ENCODE data around the gene ERN1. TPM values are rescaled to one million over a fixed set of nuclear protein-coding genes. Genes with fewer than 3 reads are reported as not detected.

The ERN1 gene
- total RNA-seq, 2 donors from 2014 or later = 131 TPM

- H3K4me3 Mint-ChIP-seq = no peak overlapping the region
- H3K27ac Mint-ChIP-seq = no peak overlapping the region
These were observed 23.8 kb upstream of the ERN1 start for GRCh38 chr17:64153565-64154312.

DNA sequence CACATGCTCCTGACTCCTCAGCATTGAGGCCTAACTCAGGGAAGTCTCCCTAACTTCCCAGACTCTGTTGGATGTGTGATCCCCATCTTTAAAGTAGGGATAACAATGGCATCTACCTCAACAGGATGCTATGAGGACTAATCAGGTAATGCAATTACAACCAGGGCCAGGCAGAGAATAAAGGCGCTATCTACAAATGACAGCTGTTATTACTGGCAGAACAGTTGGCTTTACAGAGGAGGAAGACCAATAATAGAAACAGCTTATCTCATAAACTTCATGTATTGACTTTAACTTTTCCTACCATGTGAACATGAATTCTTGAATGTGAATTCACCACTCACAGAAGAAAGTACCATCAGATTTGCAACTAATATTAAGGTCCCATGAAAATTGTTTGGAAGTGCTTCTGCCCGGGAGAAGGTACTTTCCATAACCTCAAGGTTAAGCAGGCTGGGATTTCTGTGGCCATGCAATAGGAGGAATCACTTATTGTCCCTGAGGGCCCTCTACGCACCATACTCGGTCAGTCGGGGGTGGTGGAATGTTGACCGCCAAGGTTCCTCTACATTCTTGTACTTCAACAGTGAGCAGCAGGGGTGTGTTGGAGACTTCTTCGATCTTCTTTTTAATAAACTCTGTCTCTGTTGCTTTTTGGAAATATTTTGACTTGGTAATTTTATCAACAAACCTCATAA lies 22.6 kb upstream of the ERN1 start:
- no peak for ATAC-seq
- no peak overlapping the region for H3K27ac Mint-ChIP-seq

More at GRCh38 chr17:64153565-64154312, 23.8 kb upstream of the ERN1 start:
- H3K9me3 Mint-ChIP-seq = no peaks in the 10 kb centered on the region
- no peaks in the 10 kb centered on the region for H3K27me3 Mint-ChIP-seq
- DNase-seq (ENCODE audit: low spot score) = no peak
- no peaks in the 10 kb centered on the region for H3K4me1 Mint-ChIP-seq (ENCODE audit: low read depth in 2 of 2)
- no peak for ATAC-seq
- H3K36me3 Mint-ChIP-seq = peaks cover 9% of the 10 kb centered on the region

GRCh38 chr17:64151016-64151368 lies 21.0 kb upstream of the ERN1 start:
- DNase-seq (ENCODE audit: low spot score) (no peak), ATAC-seq (no peak)
- H3K36me3 Mint-ChIP-seq = peaks cover 25% of the 10 kb centered on the region
- H3K4me3 Mint-ChIP-seq = no peak overlapping the region
- H3K27ac Mint-ChIP-seq = peak overlapping the region in 1 of 2 donors; percentile 37
- no peaks in the 10 kb centered on the region for H3K9me3 Mint-ChIP-seq
- H3K27me3 Mint-ChIP-seq = no peaks in the 10 kb centered on the region
- peaks cover 13 to 16% of the 10 kb centered on the region in 2 donors for H3K4me1 Mint-ChIP-seq (ENCODE audit: low read depth in 2 of 2)

More for the DNA sequence above, 22.6 kb upstream of the ERN1 start:
- H3K4me3 Mint-ChIP-seq = no peak overlapping the region
- DNase-seq (ENCODE audit: low spot score) = no peak
- H3K9me3 Mint-ChIP-seq = no peaks in the 10 kb centered on the region
- no peaks in the 10 kb centered on the region for H3K27me3 Mint-ChIP-seq
- H3K4me1 Mint-ChIP-seq (ENCODE audit: low read depth in 2 of 2) = peaks cover 5% of the 10 kb centered on the region in 2 donors
- H3K36me3 Mint-ChIP-seq = peaks cover 17% of the 10 kb centered on the region

DNA sequence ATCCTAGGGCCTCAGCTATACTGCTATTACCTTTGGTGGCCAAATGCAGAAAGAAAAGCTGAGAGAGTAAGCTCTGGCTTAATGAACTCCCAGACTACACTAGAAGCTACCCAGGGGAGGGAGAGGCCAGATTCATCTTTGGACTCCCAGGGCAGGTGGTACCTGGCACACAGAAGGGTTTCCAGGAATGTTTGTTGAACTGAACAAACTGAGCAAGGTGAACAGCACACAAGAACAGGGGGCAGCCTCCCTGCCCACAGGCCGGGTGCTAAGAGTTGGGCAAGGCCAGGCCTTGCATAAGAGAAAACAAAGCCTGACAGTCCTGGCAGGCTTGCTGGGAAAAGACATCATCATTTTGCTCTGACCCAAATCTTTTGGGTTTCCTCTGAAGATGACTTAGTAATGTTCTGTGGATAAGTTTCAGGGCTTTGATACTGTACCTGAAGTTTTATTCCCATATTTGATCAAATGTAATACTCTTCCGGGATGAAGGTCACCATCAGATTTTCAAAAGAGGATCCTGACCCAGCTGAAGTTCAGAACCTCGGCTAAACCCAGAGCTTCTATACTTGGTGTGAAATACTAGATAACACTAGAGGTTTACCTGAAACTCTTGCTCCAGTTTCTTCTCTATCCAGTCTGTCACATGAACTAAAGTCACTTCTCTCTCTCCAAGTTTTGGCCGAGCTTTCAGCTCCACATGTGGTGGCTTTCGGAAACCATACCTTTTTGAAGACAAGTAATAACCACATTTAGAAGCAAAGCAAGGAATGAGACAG lies 20.5 kb upstream of the ERN1 start:
- Mint-ChIP-seq H3K4me3 (no peak overlapping the region), H3K4me1 (ENCODE audit: low read depth in 2 of 2) (peaks cover 13 to 16% of the 10 kb centered on the region in 2 donors), H3K9me3 (no peaks in the 10 kb centered on the region), H3K27me3 (no peaks in the 10 kb centered on the region), H3K27ac (no peak overlapping the region), H3K36me3 (peaks cover 25% of the 10 kb centered on the region)
- DNase-seq (ENCODE audit: low spot score) (no peak), ATAC-seq (no peak)

GRCh38 chr17:64149196-64149595 lies 19.3 kb upstream of the ERN1 start:
- ATAC-seq = no peak
- Mint-ChIP-seq H3K36me3 (peaks cover 25% of the 10 kb centered on the region), H3K27ac (no peak overlapping the region)

GRCh38 chr17:64148699-64149098 lies 18.8 kb upstream of the ERN1 start:
- no peak for ATAC-seq
- no peaks in the 10 kb centered on the region for H3K27me3 Mint-ChIP-seq
- no peak for DNase-seq (ENCODE audit: low spot score)
- H3K36me3 Mint-ChIP-seq = peaks cover 25% of the 10 kb centered on the region
- peak overlapping the region; percentile 26 to 45 for H3K27ac Mint-ChIP-seq
- H3K4me1 Mint-ChIP-seq (ENCODE audit: low read depth in 2 of 2) = peaks cover 13 to 16% of the 10 kb centered on the region in 2 donors
- no peak overlapping the region for H3K4me3 Mint-ChIP-seq
- no peaks in the 10 kb centered on the region for H3K9me3 Mint-ChIP-seq

More at GRCh38 chr17:64149196-64149595, 19.3 kb upstream of the ERN1 start:
- H3K9me3 Mint-ChIP-seq = no peaks in the 10 kb centered on the region
- no peak for DNase-seq (ENCODE audit: low spot score)
- H3K4me1 Mint-ChIP-seq (ENCODE audit: low read depth in 2 of 2) = peaks cover 13 to 16% of the 10 kb centered on the region in 2 donors
- H3K4me3 Mint-ChIP-seq = no peak overlapping the region
- H3K27me3 Mint-ChIP-seq = no peaks in the 10 kb centered on the region

- no peak overlapping the region for H3K4me3 Mint-ChIP-seq
- H3K27ac Mint-ChIP-seq = peak overlapping the region; percentile 26 to 45
- H3K27me3 Mint-ChIP-seq = no peaks in the 10 kb centered on the region
These were observed 18.2 kb upstream of the ERN1 start for GRCh38 chr17:64148017-64148631.

DNA sequence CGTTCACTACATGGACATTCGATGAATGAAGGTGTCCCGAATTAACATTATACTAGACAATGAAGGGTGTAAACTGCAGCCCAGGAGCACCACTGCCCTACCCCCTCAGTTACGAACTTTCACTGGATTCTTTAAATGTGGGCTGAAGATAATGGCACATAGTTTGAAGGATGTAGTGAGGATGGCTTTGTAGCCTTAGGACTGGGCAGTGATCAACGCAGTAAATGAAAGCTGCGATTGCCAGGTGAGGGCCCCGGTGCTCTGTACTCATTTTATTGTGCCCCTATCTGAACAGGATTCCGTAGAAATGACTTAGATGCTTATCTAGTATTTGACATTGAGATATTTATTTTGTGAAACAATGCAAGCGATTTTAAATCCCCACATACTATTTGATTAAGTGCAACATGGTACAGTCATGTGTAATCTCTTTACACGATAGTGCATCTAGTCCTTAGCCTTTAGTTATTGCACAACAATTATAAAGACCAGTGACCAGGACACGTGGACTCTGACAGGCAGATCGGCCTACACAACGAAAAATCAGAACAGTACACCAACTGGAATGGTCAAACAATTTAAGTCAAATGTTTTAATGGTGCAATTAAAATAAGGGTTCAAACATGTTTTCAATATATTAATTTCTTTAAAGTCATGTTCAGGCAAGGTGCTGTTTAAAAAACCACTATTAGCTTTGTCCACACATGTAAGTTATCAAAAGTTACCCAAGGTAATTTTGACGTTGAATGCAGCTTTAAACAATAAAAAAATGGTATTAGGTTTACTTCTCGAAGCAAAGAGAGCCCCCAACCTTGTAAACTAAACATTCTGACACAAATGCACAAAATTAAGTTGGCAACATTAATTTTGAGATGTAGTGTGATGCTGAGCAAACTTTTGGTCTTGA lies 17.4 kb upstream of the ERN1 start:
- Mint-ChIP-seq H3K27ac (peak overlapping the region in 1 of 2 donors; percentile 26), H3K9me3 (no peaks in the 10 kb centered on the region), H3K4me1 (ENCODE audit: low read depth in 2 of 2) (peaks cover 13 to 16% of the 10 kb centered on the region in 2 donors), H3K4me3 (no peak overlapping the region), H3K36me3 (peaks cover 18% of the 10 kb centered on the region), H3K27me3 (no peaks in the 10 kb centered on the region)
- ATAC-seq (no peak), DNase-seq (ENCODE audit: low spot score) (no peak)

More at GRCh38 chr17:64148017-64148631, 18.2 kb upstream of the ERN1 start:
- DNase-seq (ENCODE audit: low spot score) (no peak), ATAC-seq (no peak)
- H3K36me3 Mint-ChIP-seq = peaks cover 21% of the 10 kb centered on the region
- no peaks in the 10 kb centered on the region for H3K9me3 Mint-ChIP-seq
- H3K4me1 Mint-ChIP-seq (ENCODE audit: low read depth in 2 of 2) = peaks cover 13 to 16% of the 10 kb centered on the region in 2 donors

DNA sequence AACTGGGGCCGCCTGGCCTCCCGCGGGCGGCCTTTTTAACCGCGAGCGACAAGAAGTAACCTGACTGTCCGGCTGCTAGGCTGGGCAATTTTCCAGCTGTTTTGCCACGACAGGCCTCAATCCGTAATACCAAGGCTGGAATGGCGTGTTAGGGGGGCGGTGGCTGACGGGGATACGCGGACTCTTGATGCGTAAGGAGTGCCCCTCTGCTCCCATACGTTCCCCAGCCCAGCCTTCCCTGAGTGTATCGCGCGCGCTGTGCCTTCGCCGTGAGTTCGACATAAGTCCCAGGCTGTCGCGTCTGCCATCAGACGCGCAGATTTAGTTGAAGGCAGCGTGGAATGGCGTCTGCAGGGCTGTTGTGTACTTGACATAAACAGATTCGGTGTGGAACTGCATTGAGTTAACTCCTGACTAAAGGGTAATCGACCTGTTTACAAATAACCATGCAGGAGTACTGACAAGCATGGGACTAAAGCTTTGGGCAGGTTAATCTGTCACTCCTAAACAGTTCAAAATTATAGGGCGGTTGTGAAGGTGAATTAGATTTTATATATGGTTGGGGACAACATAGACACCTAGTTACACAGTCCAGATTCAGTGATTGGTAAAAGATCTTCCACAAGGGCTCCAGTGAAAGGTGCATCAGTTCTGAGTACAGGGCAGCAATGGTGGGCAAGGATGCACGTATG lies 16.6 kb upstream of the ERN1 start:
- DNase-seq (ENCODE audit: low spot score) (no peak), ATAC-seq (peak; percentile 2 to 29)
- peaks cover 13 to 16% of the 10 kb centered on the region in 2 donors for H3K4me1 Mint-ChIP-seq (ENCODE audit: low read depth in 2 of 2)
- no peak overlapping the region for H3K4me3 Mint-ChIP-seq
- H3K9me3 Mint-ChIP-seq = no peaks in the 10 kb centered on the region
- peaks cover 18% of the 10 kb centered on the region for H3K36me3 Mint-ChIP-seq
- no peak overlapping the region for H3K27ac Mint-ChIP-seq
- no peaks in the 10 kb centered on the region for H3K27me3 Mint-ChIP-seq

GRCh38 chr17:64145751-64146417 lies 15.9 kb upstream of the ERN1 start:
- H3K9me3 Mint-ChIP-seq = no peaks in the 10 kb centered on the region
- H3K27me3 Mint-ChIP-seq = no peaks in the 10 kb centered on the region
- peak; percentile 96 for DNase-seq (ENCODE audit: low spot score)
- no peak overlapping the region for H3K4me3 Mint-ChIP-seq
- H3K27ac Mint-ChIP-seq = no peak overlapping the region
- peaks cover 13 to 16% of the 10 kb centered on the region in 2 donors for H3K4me1 Mint-ChIP-seq (ENCODE audit: low read depth in 2 of 2)
- peaks cover 18% of the 10 kb centered on the region for H3K36me3 Mint-ChIP-seq
- ATAC-seq = peak; percentile 97 to 98

- H3K27ac Mint-ChIP-seq = no peak overlapping the region
- no peak for DNase-seq (ENCODE audit: low spot score)
- peak; percentile 1 to 3 for ATAC-seq
- no peaks in the 10 kb centered on the region for H3K9me3 Mint-ChIP-seq
- no peaks in the 10 kb centered on the region for H3K27me3 Mint-ChIP-seq
- H3K4me1 Mint-ChIP-seq (ENCODE audit: low read depth in 2 of 2) = peaks cover 13 to 16% of the 10 kb centered on the region in 2 donors
- H3K4me3 Mint-ChIP-seq = no peak overlapping the region
- H3K36me3 Mint-ChIP-seq = peaks cover 18% of the 10 kb centered on the region
These were observed 15.4 kb upstream of the ERN1 start for GRCh38 chr17:64145375-64145750.

GRCh38 chr17:64139542-64139941 lies 9.6 kb upstream of the ERN1 start:
- Mint-ChIP-seq H3K27ac (no peak overlapping the region), H3K27me3 (peaks cover 2 to 7% of the 10 kb centered on the region in 2 donors), H3K4me1 (ENCODE audit: low read depth in 2 of 2) (no peaks in the 10 kb centered on the region), H3K4me3 (no peak overlapping the region), H3K36me3 (no peaks in the 10 kb centered on the region), H3K9me3 (no peaks in the 10 kb centered on the region)
- no peak for DNase-seq (ENCODE audit: low spot score)
- ATAC-seq = no peak
